Panc1 (cell line): ENCODE measurements around the gene SLC9A2. TPM values are rescaled to one million over a fixed set of nuclear protein-coding genes. Genes with fewer than 3 reads are reported as not detected.

Source experiments
- ATAC-seq: fragments of 200-7000 bp; cut with Tn5 transposase; 2 replicates; pipeline ENCODE4 v1.9.1; 2020; ENCODE audit warnings: mild to moderate bottlenecking, moderate library complexity
- BruUV-seq: library from RNA; stranded (reverse); fragments of 400-500 nt; replicated peaks from 2 replicates; lab custom pipeline; 2021; lab: Mats Ljungman, UMichigan
- CTCF ChIA-PET: fragments of 300-600 bp; sonication (Branson Sonifier 250); formaldehyde crosslinking; loops from one replicate; lab custom pipeline; 2022; ENCODE audit warnings: antibody characterized with exemption; lab: Charles Lee
- POLR2A ChIA-PET: fragments of 300-600 bp; sonication (Branson Sonifier 250); formaldehyde crosslinking; loops from one replicate; lab custom pipeline; 2022; ENCODE audit warnings: antibody characterized with exemption; lab: Charles Lee
- DNase-seq: peaks from one replicate; pipeline ENCODE4 v3.0.0-alpha.2; 2010; ENCODE audit warnings: low read depth, low spot score
- H3K27ac ChIP-seq: 2 replicates; pipeline ENCODE4 v1.5.1; 2011; ENCODE audit warnings: mild to moderate bottlenecking, low read length, inconsistent platforms
- H3K27me3 ChIP-seq: fragments of 200-500 bp; sonication (Bioruptor generic); 2 replicates; pipeline ENCODE4 v1.6.0; 2014; ENCODE audit warnings: low read length, inconsistent platforms; ENCODE audit not compliant: control insufficient read depth, insufficient read depth
- H3K36me3 ChIP-seq: fragments of 200-500 bp; sonication (Bioruptor generic); 2 replicates; pipeline ENCODE4 v1.5.1; 2014; ENCODE audit warnings: inconsistent platforms, mild to moderate bottlenecking, low read length, moderate library complexity; ENCODE audit not compliant: control insufficient read depth, insufficient read depth
- H3K4me1 ChIP-seq: 2 replicates; pipeline ENCODE4 v1.5.1; 2011; ENCODE audit warnings: inconsistent platforms, mild to moderate bottlenecking, low read length, moderate library complexity; ENCODE audit not compliant: control insufficient read depth, insufficient read depth
- H3K4me3 ChIP-seq, 2 experiments: 2 replicates each; pipeline ENCODE4 v1.5.1; 2011 to 2012; ENCODE audit warnings: low read depth in 2 of 2, low read length in 2 of 2, mild to moderate bottlenecking in 2 of 2, inconsistent platforms in 1 of 2, moderate library complexity in 1 of 2
- H3K9me3 ChIP-seq: fragments of 200-500 bp; sonication (Bioruptor generic); 2 replicates; pipeline ENCODE4 v1.5.1; 2014; ENCODE audit warnings: low read depth, mild to moderate bottlenecking, inconsistent platforms, low read length, moderate library complexity; ENCODE audit not compliant: control insufficient read depth, insufficient read depth
- CTCF ChIP-seq: fragments of 450-650 bp; IDR thresholded peaks from 2 replicates; pipeline ENCODE4 v1.5.1; 2017; ENCODE audit warnings: mild to moderate bottlenecking
- POLR2AphosphoS5 ChIP-seq: IDR thresholded peaks from 2 replicates; pipeline ENCODE4 v1.6.1; 2012; ENCODE audit warnings: mild to moderate bottlenecking, low read depth, low read length, moderate library complexity
- REST ChIP-seq, 2 experiments: IDR thresholded peaks; 2 replicates each; pipeline ENCODE4 v1.6.1; 2011 to 2012; ENCODE audit warnings: low read depth in 2 of 2, control low read depth in 1 of 2, low read length in 1 of 2, mild to moderate bottlenecking in 1 of 2, moderate library complexity in 1 of 2; ENCODE audit not compliant: insufficient read depth in 1 of 2
- SIN3A ChIP-seq: IDR thresholded peaks from 2 replicates; pipeline ENCODE4 v1.6.1; 2012; ENCODE audit warnings: low read depth, mild to moderate bottlenecking, low read length, moderate library complexity, borderline replicate concordance; ENCODE audit not compliant: insufficient read depth
- TCF7L2 ChIP-seq: IDR thresholded peaks from 2 replicates; pipeline ENCODE4 v1.6.1; 2011; ENCODE audit warnings: mild to moderate bottlenecking, low read depth, low read length, inconsistent platforms
- in situ Hi-C: cut with HindIII; loops from 2 replicates; pipeline ENCODE4 v1.10.0; 2016; ENCODE audit warnings: low sequenced_read_pairs, low pct_unique_long_range_greater_than_20kb
- intact Hi-C: fragments of 100-400 bp; cut with micrococcal nuclease; formaldehyde crosslinking; loops from one replicate; pipeline ENCODE4 v1.10.0; 2022; ENCODE audit not compliant: unreplicated experiment
- total RNA-seq: library from RNA; stranded (reverse); gene quantifications from one replicate; pipeline ENCODE4 v1.2.1, GENCODE V29; 2021; ENCODE audit not compliant: unreplicated experiment

The SLC9A2 gene
- total RNA-seq, 1 experiment from 2014 or later, result 4.1 TPM

GRCh38 chr2:102630458-102630857 lies 11.1 kb downstream of the SLC9A2 start:
- ATAC-seq, result no peak
- TF ChIP-seq REST (IDR thresholded peaks at IDR 0.05; ENCODE audit: insufficient read depth in 1 of 2, low read depth in 2 of 2, low read length in 1 of 2) (no peak), SIN3A (no peak), POLR2AphosphoS5 (no peak), TCF7L2 (no peak), CTCF (no peak)
- Histone ChIP-seq H3K9me3 (no peaks in the 10 kb centered on the region), H3K4me3 (no peak overlapping the region), H3K27me3 (no peaks in the 10 kb centered on the region), H3K27ac (no peak overlapping the region), H3K4me1 (no peaks in the 10 kb centered on the region; the same call in 1 of the 2 replicates), H3K36me3 (no peaks in the 10 kb centered on the region)
- in situ Hi-C loops (no loop called here), intact Hi-C loops (no loop called here)
- ChIA-PET POLR2A (no interaction called here), CTCF (no interaction called here)
- no TSS peak for BruUV-seq
- no peak for DNase-seq

GRCh38 chr2:102632380-102633175 lies 13.2 kb downstream of the SLC9A2 start:
- Histone ChIP-seq H3K4me1 (no peaks in the 10 kb centered on the region; the same call in 1 of the 2 replicates), H3K36me3 (no peaks in the 10 kb centered on the region), H3K9me3 (no peaks in the 10 kb centered on the region), H3K4me3 (no peak overlapping the region), H3K27ac (no peak overlapping the region), H3K27me3 (no peaks in the 10 kb centered on the region)
- intact Hi-C loops (no loop called here), in situ Hi-C loops (no loop called here)
- no TSS peak for BruUV-seq
- ChIA-PET POLR2A (no interaction called here), CTCF (no interaction called here)
- ATAC-seq (no peak), DNase-seq (no peak)
- TF ChIP-seq POLR2AphosphoS5 (no peak), REST (IDR thresholded peaks at IDR 0.05; ENCODE audit: insufficient read depth in 1 of 2, low read depth in 2 of 2, low read length in 1 of 2) (no peak), TCF7L2 (no peak), SIN3A (no peak), CTCF (no peak)
